HCT116 (cell line): ENCODE results near the gene CFAP92. TPM values are rescaled to one million over a fixed set of nuclear protein-coding genes. Genes with fewer than 3 reads are reported as not detected.

ENCODE experiments used
- ATAC-seq: fragments of 200-7000 bp; cut with Tn5 transposase; 2 replicates; pipeline ENCODE4 v1.9.1; 2020; ENCODE audit warnings: mild to moderate bottlenecking, moderate library complexity
- BruUV-seq: library from RNA; stranded (reverse); fragments of 400-500 nt; replicated peaks from 2 replicates; lab custom pipeline; 2021; lab: Mats Ljungman, UMichigan
- CTCF ChIA-PET: fragments of 300-600 bp; sonication (Branson Sonifier 250); formaldehyde crosslinking; loops from one replicate; lab custom pipeline; 2021; ENCODE audit warnings: antibody characterized with exemption; lab: Charles Lee
- POLR2A ChIA-PET: fragments of 300-600, 350-600 bp; sonication (Branson Sonifier 250); formaldehyde crosslinking; loops from one replicate; lab custom pipeline; 2021; ENCODE audit warnings: antibody characterized with exemption; lab: Charles Lee
- RAD21 ChIA-PET, 2 experiments: fragments of 300-600 bp; sonication (Branson Sonifier 250); formaldehyde crosslinking; loops; one replicate each; lab custom pipeline; 2023; ENCODE audit warnings: low total read pairs in 2 of 2; ENCODE audit not compliant: uncharacterized antibody in 2 of 2, unreplicated experiment in 2 of 2, low non-redundant PET in 1 of 2; lab: Charles Lee
- DNase-seq: peaks from one replicate; pipeline ENCODE4 v3.0.0-alpha.2; 2010; ENCODE audit warnings: low read depth, low spot score
- H2AFZ ChIP-seq: fragments of 200-600 bp; shearing (Covaris generic), sonication (generic); 2 replicates; pipeline ENCODE4 v1.6.1; 2017; ENCODE audit warnings: low read depth, mixed run types, mixed read lengths, antibody characterized with exemption, low read length; ENCODE audit not compliant: poor library complexity, severe bottlenecking
- H3K27ac ChIP-seq: 2 replicates; pipeline ENCODE4 v1.5.1; 2012; ENCODE audit warnings: low read depth, low read length
- H3K27me3 ChIP-seq: fragments of 200-600 bp; sonication (generic); 2 replicates; pipeline ENCODE4 v1.6.1; 2016; ENCODE audit warnings: mixed run types, low read length, mixed read lengths; ENCODE audit not compliant: insufficient read depth
- H3K36me3 ChIP-seq, 2 experiments: fragments of 200-500 bp in 1 of 2; fragments of 200-600 bp in 1 of 2; sonication (Bioruptor generic) in 1 of 2; sonication (generic) in 1 of 2; 2 replicates each; pipeline versions ENCODE4 v1.5.1 to v1.6.1; 2014 to 2016; ENCODE audit warnings: low read length in 2 of 2, inconsistent platforms in 1 of 2, mixed read lengths in 1 of 2, mixed run types in 1 of 2; ENCODE audit not compliant: insufficient read depth in 2 of 2, control insufficient read depth in 1 of 2
- H3K4me1 ChIP-seq, 2 experiments: fragments of 200-600 bp in 1 of 2; sonication (generic) in 1 of 2; 2 replicates each; pipeline versions ENCODE4 v1.5.1 to v1.6.1; 2012 to 2017; ENCODE audit warnings: low read length in 2 of 2, inconsistent platforms in 1 of 2, mild to moderate bottlenecking in 1 of 2, mixed read lengths in 1 of 2, mixed run types in 1 of 2, moderate library complexity in 1 of 2; ENCODE audit not compliant: insufficient read depth in 2 of 2, control insufficient read depth in 1 of 2
- H3K4me2 ChIP-seq: fragments of 200-600 bp; sonication (generic); 2 replicates; pipeline ENCODE4 v1.6.1; 2017; ENCODE audit warnings: mixed run types, low read length, mixed read lengths
- H3K4me3 ChIP-seq, 2 experiments: fragments of 200-600 bp in 1 of 2; sonication (generic) in 1 of 2; replicated peaks in 1 of 2; 2 replicates each; pipeline ENCODE4 v1.5.1; 2011 to 2016; ENCODE audit warnings: low read length in 2 of 2, control low read depth in 1 of 2, low read depth in 1 of 2, mild to moderate bottlenecking in 1 of 2, mixed read lengths in 1 of 2, mixed run types in 1 of 2
- H3K79me2 ChIP-seq: fragments of 200-600 bp; sonication (generic); 2 replicates; pipeline ENCODE4 v1.6.1; 2017; ENCODE audit warnings: mild to moderate bottlenecking, mixed run types, low read length, moderate library complexity, mixed read lengths; ENCODE audit not compliant: insufficient read depth
- H3K9ac ChIP-seq: fragments of 200-600 bp; sonication (generic); 2 replicates; pipeline ENCODE4 v1.6.1; 2016; ENCODE audit warnings: low read length, mixed read lengths
- H3K9me2 ChIP-seq: fragments of 200-600 bp; sonication (generic), shearing (Covaris generic); 2 replicates; pipeline ENCODE4 v1.6.1; 2017; ENCODE audit warnings: mixed run types, mild to moderate bottlenecking, moderate library complexity; ENCODE audit not compliant: insufficient read depth
- H3K9me3 ChIP-seq, 2 experiments: fragments of 200-500 bp in 1 of 2; fragments of 200-600 bp in 1 of 2; sonication (Bioruptor generic) in 1 of 2; sonication (generic) in 1 of 2; 2 replicates each; pipeline ENCODE4 v1.6.1; 2014 to 2017; ENCODE audit warnings: low read length in 2 of 2, mixed read lengths in 2 of 2, inconsistent platforms in 1 of 2, low read depth in 1 of 2, mild to moderate bottlenecking in 1 of 2, mixed run types in 1 of 2, moderate library complexity in 1 of 2; ENCODE audit not compliant: control insufficient read depth in 1 of 2, insufficient read depth in 1 of 2
- H4K20me1 ChIP-seq: fragments of 200-600 bp; sonication (generic), shearing (Covaris generic); 2 replicates; pipeline ENCODE4 v1.6.1; 2017; ENCODE audit warnings: mixed run types, mild to moderate bottlenecking, moderate library complexity; ENCODE audit not compliant: insufficient read depth
- CBX3 ChIP-seq: IDR thresholded peaks from 2 replicates; pipeline ENCODE4 v1.6.1; 2012; ENCODE audit warnings: low read depth
- CTCF ChIP-seq, 3 experiments: fragments of 200-600 bp in 1 of 3; sonication (generic) in 1 of 3; IDR thresholded peaks in 2 of 3; conservative IDR thresholded peaks in 1 of 3; 2 replicates each; pipeline ENCODE4 v1.5.1; 2012 to 2017; ENCODE audit warnings: low read depth in 2 of 3, low read length in 2 of 3, antibody characterized with exemption in 1 of 3, borderline replicate concordance in 1 of 3, control low read depth in 1 of 3, mild to moderate bottlenecking in 1 of 3, mixed read lengths in 1 of 3, mixed run types in 1 of 3, moderate library complexity in 1 of 3; ENCODE audit not compliant: insufficient read depth in 1 of 3
- ELF1 ChIP-seq: IDR thresholded peaks from 2 replicates; pipeline ENCODE4 v1.6.1; 2012; ENCODE audit warnings: low read depth, borderline replicate concordance
- EZH2 ChIP-seq: fragments of 200-600 bp; sonication (generic); IDR thresholded peaks from 2 replicates; pipeline ENCODE4 v1.6.1; 2017; ENCODE audit warnings: antibody characterized with exemption, mixed run types
- MAX ChIP-seq: IDR thresholded peaks from 2 replicates; pipeline ENCODE4 v1.6.1; 2012
- POLR2A ChIP-seq: IDR thresholded peaks from 2 replicates; pipeline ENCODE4 v1.7.0; 2011; ENCODE audit warnings: borderline replicate concordance; ENCODE audit not compliant: insufficient read depth, insufficient read length; ENCODE audit errors: extremely low read depth
- POLR2AphosphoS5 ChIP-seq: IDR thresholded peaks from 2 replicates; pipeline ENCODE4 v1.6.1; 2011; ENCODE audit warnings: mild to moderate bottlenecking, low read depth, low read length, moderate library complexity
- RAD21 ChIP-seq: IDR thresholded peaks from 2 replicates; pipeline ENCODE4 v1.6.1; 2012; ENCODE audit warnings: low read depth, mild to moderate bottlenecking
- SP1 ChIP-seq: IDR thresholded peaks from 2 replicates; pipeline ENCODE4 v1.6.1; 2012; ENCODE audit warnings: low read depth
- SRF ChIP-seq: IDR thresholded peaks from 2 replicates; pipeline ENCODE4 v1.6.1; 2012; ENCODE audit warnings: low read depth
- YY1 ChIP-seq: IDR thresholded peaks from 2 replicates; pipeline ENCODE4 v1.6.1; 2011; ENCODE audit warnings: low read length, low read depth, moderate library complexity, mild to moderate bottlenecking; ENCODE audit not compliant: insufficient replicate concordance; ENCODE audit errors: extremely low read depth
- ZBTB33 ChIP-seq: IDR thresholded peaks from 2 replicates; pipeline ENCODE4 v1.6.1; 2011; ENCODE audit warnings: mild to moderate bottlenecking, low read length, moderate library complexity; ENCODE audit not compliant: insufficient replicate concordance; ENCODE audit errors: extremely low read depth
- ZFX ChIP-seq: fragments of 450-650 bp; IDR thresholded peaks from 2 replicates; pipeline ENCODE4 v1.6.1; 2017
- ZNF274 ChIP-seq: fragments of 200-500 bp; sonication (Bioruptor generic); IDR thresholded peaks from 2 replicates; pipeline ENCODE4 v1.6.1; 2014; ENCODE audit warnings: mild to moderate bottlenecking, low read depth, low read length, inconsistent platforms
- intact Hi-C: fragments of 100-400 bp; cut with micrococcal nuclease; formaldehyde crosslinking; loops from 2 replicates; pipeline ENCODE4 v1.10.0; 2022
- total RNA-seq: library from RNA; stranded (reverse); gene quantifications from one replicate; pipeline ENCODE4 v1.2.1, GENCODE V29; 2021; ENCODE audit not compliant: unreplicated experiment

The CFAP92 gene
- total RNA-seq, 1 experiment from 2014 or later = 3.6 TPM

GRCh38 chr3:129020691-129021090 is 26.8 kb upstream of the CFAP92 start:
- TF ChIP-seq RAD21 (no peak), ZBTB33 (no peak), ELF1 (no peak), SP1 (no peak), MAX (no peak), ZNF274 (no peak), SRF (no peak), EZH2 (no peak), CTCF (IDR thresholded peaks at IDR 0.05 in 2 of 3, conservative IDR thresholded peaks at IDR 0.05 in 1 of 3; ENCODE audit: borderline replicate concordance in 1 of 3, insufficient read depth in 1 of 3, low read depth in 2 of 3, low read length in 2 of 3) (no peak), CBX3 (no peak), POLR2AphosphoS5 (no peak), YY1 (no peak), ZFX (no peak), POLR2A (no peak)
- no peaks in the 10 kb centered on the region for H3K27me3 ChIP-seq
- no peaks in the 10 kb centered on the region for H3K36me3 ChIP-seq
- ChIA-PET POLR2A (interaction anchor here (0.6 to 0.9 kb wide), 2 partner anchors 17 to 365 kb away, joined by 3 read pairs; no protein-coding TSS in a partner anchor), CTCF (interaction anchor here (1.2 kb wide), 1 partner anchor 51 kb away, joined by 4 read pairs; no protein-coding TSS in a partner anchor), RAD21 (no interaction called here)
- no peaks in the 10 kb centered on the region for H3K9me2 ChIP-seq
- H3K4me3 ChIP-seq = no peak overlapping the region
- peak overlapping the region; percentile 29 for H3K4me2 ChIP-seq
- peaks cover 21 to 27% of the 10 kb centered on the region in 2 experiments for H3K4me1 ChIP-seq
- no peak for DNase-seq
- no peak for ATAC-seq
- H3K79me2 ChIP-seq = no peaks in the 10 kb centered on the region
- intact Hi-C loops = loop anchor here (10.0 kb wide), 1 partner anchor 224 kb away; the partner anchor contains the start of gene COPG1
- H3K9ac ChIP-seq = no peak overlapping the region
- no peaks in the 10 kb centered on the region for H3K9me3 ChIP-seq
- no TSS peak for BruUV-seq
- H4K20me1 ChIP-seq = no peaks in the 10 kb centered on the region
- H2AFZ ChIP-seq = no peak overlapping the region
- no peak overlapping the region for H3K27ac ChIP-seq
